ENCODE data around the gene BRINP3. TPM values are rescaled to one million over a fixed set of nuclear protein-coding genes. Genes with fewer than 3 reads are reported as not detected.

BRINP3 gene
- total and polyA plus RNA-seq, 2 donors (not counting 3 experiments of a cell fraction or from before 2014, with no cell fraction given): not detected

- TF ChIP-seq GATA2 (IDR thresholded peaks at IDR 0.05; ENCODE audit: insufficient read depth, insufficient read length, low read depth, low read length) (no peak), CTCF (IDR thresholded peaks at IDR 0.05; ENCODE audit: extremely low read depth in 1 of 2, insufficient read depth in 1 of 2, low read depth in 1 of 2, low read length in 2 of 2) (no peak), EZH2 (IDR thresholded peaks at IDR 0.05; ENCODE audit: borderline replicate concordance, low read depth, low read length, severe bottlenecking) (no peak), MYC (IDR thresholded peaks at IDR 0.05; ENCODE audit: low read depth, low read length) (no peak), POLR2A (IDR thresholded peaks at IDR 0.05; ENCODE audit: low read depth, low read length) (no peak), FOS (IDR thresholded peaks at IDR 0.05; ENCODE audit: borderline replicate concordance, insufficient read depth, low read length) (no peak), MAX (IDR thresholded peaks at IDR 0.05; ENCODE audit: insufficient read depth, insufficient read length) (no peak), POLR2AphosphoS5 (IDR thresholded peaks at IDR 0.05; ENCODE audit: insufficient read depth, low read depth, low read length) (no peak), JUN (IDR thresholded peaks at IDR 0.05; ENCODE audit: borderline replicate concordance, insufficient read depth, insufficient read length, low read depth) (no peak)
- POLR2A ChIA-PET: no interaction called here
- no peaks in the 10 kb centered on the region for H3K27me3 ChIP-seq (ENCODE audit: control insufficient read depth in 2 of 2, insufficient read depth in 2 of 2, low read length in 2 of 2)
- no peaks in the 10 kb centered on the region for H3K36me3 ChIP-seq (ENCODE audit: control insufficient read depth in 2 of 2, extremely low read depth in 1 of 2, insufficient read depth in 2 of 2, low read length in 2 of 2)
- dilution Hi-C loops (cut with MboI; ENCODE audit: extremely low pct_ligation_motif_present, low sequenced_read_pairs): no loop called here
- DNase-seq (ENCODE audit: low read depth, low spot score): no peak
- CTCF ChIA-PET: no interaction called here
- H3K4me3 ChIP-seq (replicated peaks in 1 of 3; ENCODE audit: insufficient read depth in 1 of 3, low read depth in 1 of 3, low read length in 3 of 3): no peak overlapping the region
- H3K4me2 ChIP-seq (ENCODE audit: insufficient read depth, low read length): no peak overlapping the region
- H3K9ac ChIP-seq (replicated peaks; ENCODE audit: extremely low read depth, insufficient read depth, low read length): no peak overlapping the region
- H3K9me1 ChIP-seq (replicated peaks; ENCODE audit: control insufficient read depth, extremely low read depth, insufficient read depth, low read length): no peaks in the 10 kb centered on the region
- no peak overlapping the region for H3K27ac ChIP-seq (ENCODE audit: insufficient read depth, low read depth, low read length)
- intact Hi-C loops (cut with micrococcal nuclease): no loop called here
- no peaks in the 10 kb centered on the region for H3K4me1 ChIP-seq (ENCODE audit: control insufficient read depth, extremely low read depth, insufficient read depth, low read length)
- BruUV-seq (replicated peaks): no TSS peak
- H2AFZ ChIP-seq (ENCODE audit: low read depth, low read length): no peak overlapping the region
- H4K20me1 ChIP-seq (replicated peaks; ENCODE audit: control insufficient read depth, extremely low read depth, insufficient read depth, low read length): no peaks in the 10 kb centered on the region
- no peak for FAIRE-seq
- H3K79me2 ChIP-seq (ENCODE audit: control insufficient read depth, insufficient read depth, low read length): no peaks in the 10 kb centered on the region
- no peaks in the 10 kb centered on the region for H3K9me3 ChIP-seq (replicated peaks; ENCODE audit: control insufficient read depth, insufficient read depth, low read length)
These were observed 300.1 kb downstream of the BRINP3 start for GRCh38 chr1:190177555-190177954.

Measured in endothelial cell of umbilical vein (primary cell).